Loucy (cell line): ENCODE results near the gene SPI1.

ENCODE experiments used
- H2AFZ ChIP-seq: fragments of 200-600 bp; sonication (generic); 2 replicates; pipeline ENCODE4 v1.6.0; 2016; ENCODE audit warnings: antibody characterized with exemption, mild to moderate bottlenecking, low read length, moderate library complexity
- H3F3A ChIP-seq: fragments of 200-600 bp; 2 replicates; pipeline ENCODE4 v1.6.0; 2016; ENCODE audit warnings: antibody characterized with exemption, low read depth, mild to moderate bottlenecking
- H3K27me3 ChIP-seq: fragments of 200-600 bp; sonication (generic); 2 replicates; pipeline ENCODE4 v1.6.1; 2014; ENCODE audit warnings: low read length, mild to moderate bottlenecking; ENCODE audit not compliant: insufficient read depth, poor library complexity, severe bottlenecking
- H3K36me3 ChIP-seq: fragments of 200-600 bp; sonication (generic); 2 replicates; pipeline ENCODE4 v1.6.1; 2016; ENCODE audit warnings: low read length; ENCODE audit not compliant: insufficient read depth
- H3K4me1 ChIP-seq: fragments of 200-600 bp; sonication (generic); 2 replicates; pipeline ENCODE4 v1.5.1; 2014; ENCODE audit warnings: low read length, mild to moderate bottlenecking; ENCODE audit not compliant: insufficient read depth, poor library complexity, severe bottlenecking
- H3K4me2 ChIP-seq: fragments of 200-600 bp; sonication (generic); 2 replicates; pipeline ENCODE4 v1.6.0; 2014; ENCODE audit warnings: antibody characterized with exemption, low read length, low read depth, mild to moderate bottlenecking; ENCODE audit not compliant: poor library complexity, severe bottlenecking
- H3K4me3 ChIP-seq: fragments of 200-600 bp; sonication (generic); 2 replicates; pipeline ENCODE4 v1.5.1; 2014; ENCODE audit warnings: low read length, mild to moderate bottlenecking, mixed read lengths; ENCODE audit not compliant: poor library complexity, severe bottlenecking
- H3K79me2 ChIP-seq: fragments of 200-600 bp; sonication (generic); 2 replicates; pipeline ENCODE4 v1.6.1; 2014; ENCODE audit warnings: low read length; ENCODE audit not compliant: insufficient read depth
- H3K9ac ChIP-seq: fragments of 200-600 bp; sonication (generic); 2 replicates; pipeline ENCODE4 v1.6.0; 2014; ENCODE audit warnings: mild to moderate bottlenecking, low read depth, low read length, moderate library complexity; ENCODE audit not compliant: poor library complexity, severe bottlenecking
- H3K9me2 ChIP-seq: fragments of 200-600 bp; sonication (generic); replicated peaks from 2 replicates; pipeline ENCODE4 v1.6.1; 2016; ENCODE audit warnings: low read depth, low read length, mixed read lengths
- H3K9me3 ChIP-seq: fragments of 200-600 bp; sonication (generic); 2 replicates; pipeline ENCODE4 v1.6.1; 2014; ENCODE audit warnings: mild to moderate bottlenecking, antibody characterized with exemption, low read length, low read depth; ENCODE audit not compliant: insufficient read depth
- H4K20me1 ChIP-seq: fragments of 200-600 bp; sonication (generic); 2 replicates; pipeline ENCODE4 v1.6.0; 2014; ENCODE audit warnings: antibody characterized with exemption, low read length, mild to moderate bottlenecking; ENCODE audit not compliant: insufficient read depth, poor library complexity, severe bottlenecking
- CTCF ChIP-seq: fragments of 200-600 bp; sonication (generic); conservative IDR thresholded peaks from 2 replicates; pipeline ENCODE4 v1.5.1; 2014; ENCODE audit warnings: mild to moderate bottlenecking, antibody characterized with exemption, low read length
- EZH2phosphoT487 ChIP-seq: fragments of 200-600 bp; IDR thresholded peaks from 2 replicates; pipeline ENCODE4 v1.6.1; 2018; ENCODE audit warnings: antibody characterized with exemption, mild to moderate bottlenecking, moderate library complexity, borderline replicate concordance

Gene SPI1

GRCh38 chr11:47375546-47376085 lies 2.7 kb downstream of the SPI1 start:
- Histone ChIP-seq H4K20me1 (no peaks in the 10 kb centered on the region), H3K79me2 (no peaks in the 10 kb centered on the region), H3K9ac (no peak overlapping the region), H3K4me1 (peaks cover 22% of the 10 kb centered on the region), H2AFZ (no peak overlapping the region), H3K4me2 (no peak overlapping the region), H3K36me3 (no peaks in the 10 kb centered on the region), H3K9me3 (no peaks in the 10 kb centered on the region), H3K27me3 (no peaks in the 10 kb centered on the region), H3K9me2 (no peaks in the 10 kb centered on the region; the same call in 1 of the 2 replicates), H3K4me3 (no peak overlapping the region), H3F3A (no peaks in the 10 kb centered on the region)
- TF ChIP-seq EZH2phosphoT487 (no peak), CTCF (no peak)

GRCh38 chr11:47375020-47375419 lies 3.3 kb downstream of the SPI1 start:
- H4K20me1 ChIP-seq = no peaks in the 10 kb centered on the region
- H3K27me3 ChIP-seq = no peaks in the 10 kb centered on the region
- H3K4me2 ChIP-seq = no peak overlapping the region
- H3K4me3 ChIP-seq = no peak overlapping the region
- TF ChIP-seq CTCF = no peak
- no peaks in the 10 kb centered on the region for H3F3A ChIP-seq
- H3K9ac ChIP-seq = no peak overlapping the region
- peaks cover 22% of the 10 kb centered on the region for H3K4me1 ChIP-seq
- no peaks in the 10 kb centered on the region for H3K79me2 ChIP-seq
- H3K9me2 ChIP-seq = no peaks in the 10 kb centered on the region; the same call in 1 of the 2 replicates
- H3K36me3 ChIP-seq = no peaks in the 10 kb centered on the region
- H3K9me3 ChIP-seq = no peaks in the 10 kb centered on the region
- no peak overlapping the region for H2AFZ ChIP-seq

GRCh38 chr11:47374720-47375019 lies 3.7 kb downstream of the SPI1 start:
- no peak overlapping the region for H2AFZ ChIP-seq

More at GRCh38 chr11:47374720-47375019, 3.7 kb downstream of the SPI1 start:
- Histone ChIP-seq H3K9ac (no peak overlapping the region), H3K4me1 (peaks cover 22% of the 10 kb centered on the region), H3F3A (no peaks in the 10 kb centered on the region), H3K4me2 (no peak overlapping the region), H3K36me3 (no peaks in the 10 kb centered on the region), H3K9me2 (no peaks in the 10 kb centered on the region), H3K9me3 (no peaks in the 10 kb centered on the region), H3K4me3 (no peak overlapping the region), H4K20me1 (no peaks in the 10 kb centered on the region), H3K79me2 (no peaks in the 10 kb centered on the region), H3K27me3 (no peaks in the 10 kb centered on the region)
- TF ChIP-seq CTCF = no peak
- no peak for TF ChIP-seq EZH2phosphoT487
